Measurements from ENCODE around the gene FABP7. TPM values are rescaled to one million over a fixed set of nuclear protein-coding genes. Genes with fewer than 3 reads are reported as not detected.
A peak's percentile ranks its signal among the peaks of the same experiment; 100 is the strongest.

FABP7 gene
- total RNA-seq, 1 experiment from 2014 or later, result not detected

DNA sequence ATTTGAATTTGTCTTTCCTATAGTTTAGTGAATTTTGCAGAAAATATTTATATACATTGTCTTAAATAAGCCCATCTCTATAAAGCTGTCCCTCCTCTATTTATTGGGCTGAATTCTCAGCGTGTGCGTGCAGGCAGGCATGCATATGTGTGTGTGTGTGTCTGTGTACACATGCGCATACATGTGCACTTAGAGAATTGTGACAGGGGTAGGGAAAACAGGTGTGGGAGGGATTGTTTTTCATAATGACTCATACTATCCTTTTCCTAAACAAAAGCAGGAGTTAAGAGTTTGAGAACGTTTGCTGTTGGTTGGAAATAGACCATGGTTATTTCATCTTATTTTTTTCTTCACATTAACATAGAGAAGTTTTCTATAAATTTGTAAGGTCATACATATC, 43.4 kb upstream of the FABP7 start:
- Histone ChIP-seq H4K20me1 (ENCODE audit: insufficient read depth) (no peaks in the 10 kb centered on the region), H3K4me3 (replicated peaks in 1 of 2; ENCODE audit: low read depth in 1 of 2, low read length in 2 of 2) (no peak overlapping the region), H3K4me1 (ENCODE audit: control insufficient read depth in 1 of 2, insufficient read depth in 2 of 2, low read length in 2 of 2) (no peaks in the 10 kb centered on the region), H3K27ac (ENCODE audit: low read depth, low read length) (no peak overlapping the region), H2AFZ (ENCODE audit: low read depth, low read length, poor library complexity, severe bottlenecking) (peak overlapping the region; percentile 32), H3K79me2 (ENCODE audit: insufficient read depth, low read length) (no peaks in the 10 kb centered on the region), H3K4me2 (ENCODE audit: low read length) (no peak overlapping the region), H3K9me3 (ENCODE audit: control insufficient read depth in 1 of 2, insufficient read depth in 1 of 2, low read depth in 1 of 2, low read length in 2 of 2) (no peaks in the 10 kb centered on the region), H3K9ac (ENCODE audit: low read length) (no peak overlapping the region), H3K9me2 (ENCODE audit: insufficient read depth) (no peaks in the 10 kb centered on the region), H3K36me3 (ENCODE audit: control insufficient read depth in 1 of 2, insufficient read depth in 2 of 2, low read length in 2 of 2) (no peaks in the 10 kb centered on the region), H3K27me3 (ENCODE audit: insufficient read depth, low read length) (no peaks in the 10 kb centered on the region)
- ChIA-PET POLR2A (no interaction called here), RAD21 (ENCODE audit: low non-redundant PET in 1 of 2, low total read pairs in 2 of 2, uncharacterized antibody in 2 of 2, unreplicated experiment in 2 of 2) (no interaction called here), CTCF (no interaction called here)
- ATAC-seq, result no peak
- no peak for TF ChIP-seq SIN3A (IDR thresholded peaks at IDR 0.05; ENCODE audit: low read depth)
- 0 out of 2 replicates have a peak, but pooled peaks have one; percentile 9 for TF ChIP-seq JUND (IDR thresholded peaks at IDR 0.05)
- intact Hi-C loops (cut with micrococcal nuclease), result no loop called here
- DNase-seq (ENCODE audit: low read depth, low spot score), result no peak
- BruUV-seq (replicated peaks), result no TSS peak

DNA sequence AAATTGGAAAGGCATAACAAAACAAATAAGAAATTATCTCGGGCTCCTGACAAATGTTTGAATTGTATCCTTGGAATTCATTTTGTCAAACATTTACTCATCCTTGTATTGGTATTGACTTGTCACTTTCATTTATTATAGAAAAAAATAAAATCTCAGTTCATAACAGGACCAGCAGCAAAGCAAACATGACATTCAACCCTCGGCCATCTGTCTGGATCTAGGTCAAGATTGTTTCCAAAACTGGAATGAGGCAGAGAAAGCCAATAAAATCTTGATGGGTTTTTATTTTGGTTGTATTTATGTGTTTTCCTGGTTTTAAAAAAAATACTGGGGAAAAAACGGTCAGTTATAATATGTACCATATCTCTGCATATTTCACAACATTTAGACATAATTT, 42.9 kb upstream of the FABP7 start:
- Histone ChIP-seq H3K4me2 (ENCODE audit: low read length) (no peak overlapping the region), H3K27ac (ENCODE audit: low read depth, low read length) (no peak overlapping the region)
- TF ChIP-seq, protein P1, sequence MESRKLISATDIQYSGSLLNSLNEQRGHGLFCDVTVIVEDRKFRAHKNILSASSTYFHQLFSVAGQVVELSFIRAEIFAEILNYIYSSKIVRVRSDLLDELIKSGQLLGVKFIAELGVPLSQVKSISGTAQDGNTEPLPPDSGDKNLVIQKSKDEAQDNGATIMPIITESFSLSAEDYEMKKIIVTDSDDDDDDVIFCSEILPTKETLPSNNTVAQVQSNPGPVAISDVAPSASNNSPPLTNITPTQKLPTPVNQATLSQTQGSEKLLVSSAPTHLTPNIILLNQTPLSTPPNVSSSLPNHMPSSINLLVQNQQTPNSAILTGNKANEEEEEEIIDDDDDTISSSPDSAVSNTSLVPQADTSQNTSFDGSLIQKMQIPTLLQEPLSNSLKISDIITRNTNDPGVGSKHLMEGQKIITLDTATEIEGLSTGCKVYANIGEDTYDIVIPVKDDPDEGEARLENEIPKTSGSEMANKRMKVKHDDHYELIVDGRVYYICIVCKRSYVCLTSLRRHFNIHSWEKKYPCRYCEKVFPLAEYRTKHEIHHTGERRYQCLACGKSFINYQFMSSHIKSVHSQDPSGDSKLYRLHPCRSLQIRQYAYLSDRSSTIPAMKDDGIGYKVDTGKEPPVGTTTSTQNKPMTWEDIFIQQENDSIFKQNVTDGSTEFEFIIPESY (IDR thresholded peaks at IDR 0.05; ENCODE audit: extremely low read depth, insufficient replicate concordance, low read length), result no peak
- no peak for TF ChIP-seq JUND (IDR thresholded peaks at IDR 0.05)
- no peak for TF ChIP-seq CEBPB (IDR thresholded peaks at IDR 0.05; ENCODE audit: low read depth)
- TF ChIP-seq, protein P2, sequence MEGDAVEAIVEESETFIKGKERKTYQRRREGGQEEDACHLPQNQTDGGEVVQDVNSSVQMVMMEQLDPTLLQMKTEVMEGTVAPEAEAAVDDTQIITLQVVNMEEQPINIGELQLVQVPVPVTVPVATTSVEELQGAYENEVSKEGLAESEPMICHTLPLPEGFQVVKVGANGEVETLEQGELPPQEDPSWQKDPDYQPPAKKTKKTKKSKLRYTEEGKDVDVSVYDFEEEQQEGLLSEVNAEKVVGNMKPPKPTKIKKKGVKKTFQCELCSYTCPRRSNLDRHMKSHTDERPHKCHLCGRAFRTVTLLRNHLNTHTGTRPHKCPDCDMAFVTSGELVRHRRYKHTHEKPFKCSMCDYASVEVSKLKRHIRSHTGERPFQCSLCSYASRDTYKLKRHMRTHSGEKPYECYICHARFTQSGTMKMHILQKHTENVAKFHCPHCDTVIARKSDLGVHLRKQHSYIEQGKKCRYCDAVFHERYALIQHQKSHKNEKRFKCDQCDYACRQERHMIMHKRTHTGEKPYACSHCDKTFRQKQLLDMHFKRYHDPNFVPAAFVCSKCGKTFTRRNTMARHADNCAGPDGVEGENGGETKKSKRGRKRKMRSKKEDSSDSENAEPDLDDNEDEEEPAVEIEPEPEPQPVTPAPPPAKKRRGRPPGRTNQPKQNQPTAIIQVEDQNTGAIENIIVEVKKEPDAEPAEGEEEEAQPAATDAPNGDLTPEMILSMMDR (IDR thresholded peaks at IDR 0.05 in 2 of 3, conservative IDR thresholded peaks at IDR 0.05 in 1 of 3; ENCODE audit: borderline replicate concordance in 1 of 3, insufficient read depth in 1 of 3, low read depth in 2 of 3, low read length in 2 of 3), result no peak
- no peak for TF ChIP-seq EZH2phosphoT487 (IDR thresholded peaks at IDR 0.05; ENCODE audit: borderline replicate concordance)
- no peak for TF ChIP-seq POLR2A (IDR thresholded peaks at IDR 0.05; ENCODE audit: borderline replicate concordance, extremely low read depth, insufficient read depth, insufficient read length)
- TF ChIP-seq RAD21 (IDR thresholded peaks at IDR 0.05; ENCODE audit: low read depth), result no peak
- no peak for TF ChIP-seq ZNF274 (IDR thresholded peaks at IDR 0.05; ENCODE audit: low read depth, low read length)
- TF ChIP-seq SP1 (IDR thresholded peaks at IDR 0.05; ENCODE audit: low read depth), result no peak
- no peak for TF ChIP-seq ZFX (IDR thresholded peaks at IDR 0.05)
- TF ChIP-seq POLR2AphosphoS5 (IDR thresholded peaks at IDR 0.05; ENCODE audit: low read depth, low read length), result no peak
- no peak for TF ChIP-seq EGR1 (IDR thresholded peaks at IDR 0.05; ENCODE audit: low read depth)
- TF ChIP-seq YY1 (IDR thresholded peaks at IDR 0.05; ENCODE audit: extremely low read depth, insufficient replicate concordance, low read depth, low read length), result no peak
- TF ChIP-seq EZH2 (IDR thresholded peaks at IDR 0.05), result no peak
- TF ChIP-seq, protein P3, sequence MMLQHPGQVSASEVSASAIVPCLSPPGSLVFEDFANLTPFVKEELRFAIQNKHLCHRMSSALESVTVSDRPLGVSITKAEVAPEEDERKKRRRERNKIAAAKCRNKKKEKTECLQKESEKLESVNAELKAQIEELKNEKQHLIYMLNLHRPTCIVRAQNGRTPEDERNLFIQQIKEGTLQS (IDR thresholded peaks at IDR 0.05), result no peak

More for the DNA sequence above, 42.9 kb upstream of the FABP7 start:
- CTCF ChIA-PET, result no interaction called here
- no TSS peak for BruUV-seq (replicated peaks)
- H3K27me3 ChIP-seq (ENCODE audit: insufficient read depth, low read length), result no peaks in the 10 kb centered on the region
- ATAC-seq (no peak), DNase-seq (ENCODE audit: low read depth, low spot score) (no peak)
- H4K20me1 ChIP-seq (ENCODE audit: insufficient read depth), result no peaks in the 10 kb centered on the region
- no peaks in the 10 kb centered on the region for H3K9me2 ChIP-seq (ENCODE audit: insufficient read depth)
- intact Hi-C loops (cut with micrococcal nuclease), result no loop called here
- H3K4me3 ChIP-seq (replicated peaks in 1 of 2; ENCODE audit: low read depth in 1 of 2, low read length in 2 of 2), result no peak overlapping the region
- no peaks in the 10 kb centered on the region for H3K4me1 ChIP-seq (ENCODE audit: control insufficient read depth in 1 of 2, insufficient read depth in 2 of 2, low read length in 2 of 2)
- no peaks in the 10 kb centered on the region for H3K9me3 ChIP-seq (ENCODE audit: control insufficient read depth in 1 of 2, insufficient read depth in 1 of 2, low read depth in 1 of 2, low read length in 2 of 2)
- H3K9ac ChIP-seq (ENCODE audit: low read length), result no peak overlapping the region
- peak overlapping the region; percentile 32 for H2AFZ ChIP-seq (ENCODE audit: low read depth, low read length, poor library complexity, severe bottlenecking)
- H3K36me3 ChIP-seq (ENCODE audit: control insufficient read depth in 1 of 2, insufficient read depth in 2 of 2, low read length in 2 of 2), result no peaks in the 10 kb centered on the region
- POLR2A ChIA-PET, result no interaction called here
- no peaks in the 10 kb centered on the region for H3K79me2 ChIP-seq (ENCODE audit: insufficient read depth, low read length)
- RAD21 ChIA-PET (ENCODE audit: low non-redundant PET in 1 of 2, low total read pairs in 2 of 2, uncharacterized antibody in 2 of 2, unreplicated experiment in 2 of 2), result no interaction called here
